Testis (tissue), 3 donors: ENCODE measurements around the gene KRT84. TPM values are rescaled to one million over a fixed set of nuclear protein-coding genes. Genes with fewer than 3 reads are reported as not detected.

Source experiments
- DNase-seq: peaks from one replicate; pipeline ENCODE4 v3.0.0-alpha.2; 2019
- H3K27ac ChIP-seq, 2 donors: fragments of 200-600 bp; sonication (generic); one replicate each; pipeline ENCODE4 v1.5.1; 2019
- H3K27me3 ChIP-seq: fragments of 200-600 bp; sonication (generic); one replicate; pipeline ENCODE4 v1.5.1; 2019
- H3K36me3 ChIP-seq: fragments of 200-600 bp; sonication (generic); one replicate; pipeline ENCODE4 v1.5.1; 2017; ENCODE audit warnings: low read depth; ENCODE audit errors: missing control alignments
- H3K4me1 ChIP-seq: fragments of 200-600 bp; sonication (generic); one replicate; pipeline ENCODE4 v1.5.1; 2019
- H3K4me3 ChIP-seq, 2 donors: fragments of 200-600 bp; sonication (generic); one replicate each; pipeline ENCODE4 v1.5.1; 2017 to 2019
- H3K9me3 ChIP-seq: fragments of 200-600 bp; sonication (generic); one replicate; pipeline ENCODE4 v1.5.1; 2017
- POLR2A ChIP-seq: fragments of 450-650 bp; IDR thresholded peaks from one replicate; pipeline ENCODE4 v1.6.1; 2017; ENCODE audit warnings: antibody characterized with exemption, mild to moderate bottlenecking, moderate library complexity
- WGBS, 2 donors: methylation state at CpG; one replicate each; pipeline ENCODE4 v1.1.5; 2018; 5-methylcytosine and 5-hydroxymethylcytosine counted together
- intact Hi-C: fragments of 100-400 bp; cut with DNase I; formaldehyde crosslinking; loops from one replicate; pipeline ENCODE4 v1.15.1; 2023; ENCODE audit warnings: low total_unique reads
- polyA plus RNA-seq: library from polyadenylated mRNA; stranded (reverse); fragments of 350-450 nt; fragmentation: Illumina TruSeq; extraction: RNeasy Lipid Tissue Mini Kit (QIAGEN cat#74804); gene quantifications from one replicate; pipeline ENCODE4 v1.2.3, GENCODE V29; 2014; ENCODE audit warnings: low read depth, low replicate concordance; ENCODE audit not compliant: insufficient read depth
- total RNA-seq, 2 donors: library from RNA; depleted of rRNA; stranded (reverse); fragments of >200 nt; gene quantifications; one replicate each; pipeline ENCODE4 v1.2.3, GENCODE V29; 2016
- TF ChIP-seq, protein P1 (sequence below), 3 experiments: fragments of 450-650 bp in 2 of 3; fragments of 200-600 bp in 1 of 3; sonication (generic) in 1 of 3; IDR thresholded peaks; one replicate each; pipeline ENCODE4 v1.5.1; 2016 to 2019; ENCODE audit warnings: antibody characterized with exemption in 3 of 3, mild to moderate bottlenecking in 2 of 3, moderate library complexity in 1 of 3

KRT84 gene
- total and polyA plus RNA-seq, 3 donors from 2014 or later = 0.43 TPM; not detected in 2

DNA sequence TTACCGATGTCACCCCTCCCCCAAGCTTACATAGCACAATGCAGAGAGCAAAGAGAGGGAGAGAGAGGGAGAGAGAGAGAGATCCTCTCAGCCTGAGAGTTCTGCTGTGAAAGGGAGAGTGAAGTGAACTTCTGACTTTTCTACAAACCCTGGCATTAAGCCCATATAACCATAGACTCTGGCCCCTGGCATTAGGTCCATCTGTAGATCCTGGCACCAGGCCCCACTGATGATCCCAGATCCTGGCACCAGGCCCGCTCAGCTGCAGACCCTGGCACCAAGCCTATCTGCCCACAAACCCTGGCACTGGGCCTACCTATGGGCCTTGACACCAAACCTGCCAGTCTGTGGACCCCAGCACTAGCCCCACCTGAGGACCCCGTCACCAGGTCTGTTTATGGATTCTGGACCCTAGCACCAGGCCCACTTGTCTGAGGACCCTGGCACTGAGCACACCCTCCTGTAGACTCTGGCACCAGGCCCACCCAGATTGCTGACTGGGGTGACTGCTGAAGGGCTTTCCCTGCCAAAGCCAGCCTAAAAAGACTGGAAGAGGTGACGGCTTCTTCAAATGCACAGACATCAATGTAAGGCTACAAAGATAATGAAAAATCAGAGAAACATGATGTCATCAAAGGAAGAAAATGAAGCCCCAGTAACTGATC, 49.7 kb downstream of the KRT84 start:
- no peak for DNase-seq
- WGBS, 2 donors = 88 to 91% methylated on average over 4 of the region's 4 CpGs
- TF ChIP-seq POLR2A = no peak
- TF ChIP-seq, protein P1, sequence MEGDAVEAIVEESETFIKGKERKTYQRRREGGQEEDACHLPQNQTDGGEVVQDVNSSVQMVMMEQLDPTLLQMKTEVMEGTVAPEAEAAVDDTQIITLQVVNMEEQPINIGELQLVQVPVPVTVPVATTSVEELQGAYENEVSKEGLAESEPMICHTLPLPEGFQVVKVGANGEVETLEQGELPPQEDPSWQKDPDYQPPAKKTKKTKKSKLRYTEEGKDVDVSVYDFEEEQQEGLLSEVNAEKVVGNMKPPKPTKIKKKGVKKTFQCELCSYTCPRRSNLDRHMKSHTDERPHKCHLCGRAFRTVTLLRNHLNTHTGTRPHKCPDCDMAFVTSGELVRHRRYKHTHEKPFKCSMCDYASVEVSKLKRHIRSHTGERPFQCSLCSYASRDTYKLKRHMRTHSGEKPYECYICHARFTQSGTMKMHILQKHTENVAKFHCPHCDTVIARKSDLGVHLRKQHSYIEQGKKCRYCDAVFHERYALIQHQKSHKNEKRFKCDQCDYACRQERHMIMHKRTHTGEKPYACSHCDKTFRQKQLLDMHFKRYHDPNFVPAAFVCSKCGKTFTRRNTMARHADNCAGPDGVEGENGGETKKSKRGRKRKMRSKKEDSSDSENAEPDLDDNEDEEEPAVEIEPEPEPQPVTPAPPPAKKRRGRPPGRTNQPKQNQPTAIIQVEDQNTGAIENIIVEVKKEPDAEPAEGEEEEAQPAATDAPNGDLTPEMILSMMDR (IDR thresholded peaks at IDR 0.05) = no peak
- Histone ChIP-seq H3K36me3 (no peaks in the 10 kb centered on the region), H3K9me3 (no peaks in the 10 kb centered on the region), H3K4me1 (no peaks in the 10 kb centered on the region), H3K27ac (no peak overlapping the region), H3K27me3 (no peaks in the 10 kb centered on the region), H3K4me3 (no peak overlapping the region)
- intact Hi-C loops = no loop called here

DNA sequence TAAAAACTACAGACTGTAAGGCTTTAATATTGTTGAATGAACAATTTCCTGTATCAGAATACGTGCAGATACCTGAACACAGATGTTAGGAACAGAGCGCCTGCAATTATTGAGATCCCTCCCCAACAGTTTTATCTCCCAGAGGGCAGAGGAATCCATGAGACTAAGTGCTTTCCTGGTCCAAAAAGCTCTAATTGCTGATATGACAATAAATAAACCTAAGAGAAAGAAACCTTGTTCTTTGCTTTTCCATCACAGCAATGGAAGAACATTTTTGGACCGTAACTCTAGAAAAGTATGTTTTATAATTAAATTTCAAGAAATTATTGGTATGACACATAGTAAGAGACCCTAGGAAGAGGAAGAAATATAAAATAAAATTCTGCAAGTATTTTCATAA, 51.3 kb downstream of the KRT84 start:
- WGBS, 2 donors = 71% methylated on average over 3 of the region's 3 CpGs
- Histone ChIP-seq H3K4me3 (no peak overlapping the region), H3K27me3 (no peaks in the 10 kb centered on the region), H3K36me3 (no peaks in the 10 kb centered on the region), H3K4me1 (no peaks in the 10 kb centered on the region), H3K27ac (no peak overlapping the region), H3K9me3 (no peaks in the 10 kb centered on the region)
- no peak for DNase-seq
- intact Hi-C loops = no loop called here
- TF ChIP-seq, protein P1 (IDR thresholded peaks at IDR 0.05) = no peak
- no peak for TF ChIP-seq POLR2A

DNA sequence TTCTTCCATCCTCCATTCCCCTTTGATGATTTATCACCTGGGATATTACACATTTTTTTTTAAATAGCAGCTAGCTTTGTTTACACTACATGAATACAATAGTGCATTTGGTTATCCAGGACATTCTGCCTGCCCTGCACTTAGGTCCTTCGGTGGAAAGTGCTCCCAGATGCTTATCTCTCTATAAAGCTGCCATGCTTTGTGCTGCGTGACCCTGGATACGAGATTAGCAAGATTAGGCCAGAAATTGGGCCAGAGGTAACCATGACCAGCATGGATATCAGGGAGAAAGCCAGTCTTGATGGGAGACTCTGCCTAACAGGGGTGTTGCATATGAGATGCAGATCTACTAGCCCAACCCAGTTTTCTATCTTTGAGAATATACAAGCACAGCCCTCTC, 52.1 kb downstream of the KRT84 start:
- H3K9me3 ChIP-seq = no peaks in the 10 kb centered on the region
- no peak overlapping the region for H3K4me3 ChIP-seq
- intact Hi-C loops = no loop called here
- H3K36me3 ChIP-seq = no peaks in the 10 kb centered on the region
- no peak for DNase-seq
- no peaks in the 10 kb centered on the region for H3K4me1 ChIP-seq
- no peaks in the 10 kb centered on the region for H3K27me3 ChIP-seq
- 83 to 85% methylated on average over 3 of the region's 3 CpGs for WGBS, 2 donors
- TF ChIP-seq POLR2A = no peak
- TF ChIP-seq, protein P1 (IDR thresholded peaks at IDR 0.05) = no peak
- H3K27ac ChIP-seq = no peak overlapping the region

DNA sequence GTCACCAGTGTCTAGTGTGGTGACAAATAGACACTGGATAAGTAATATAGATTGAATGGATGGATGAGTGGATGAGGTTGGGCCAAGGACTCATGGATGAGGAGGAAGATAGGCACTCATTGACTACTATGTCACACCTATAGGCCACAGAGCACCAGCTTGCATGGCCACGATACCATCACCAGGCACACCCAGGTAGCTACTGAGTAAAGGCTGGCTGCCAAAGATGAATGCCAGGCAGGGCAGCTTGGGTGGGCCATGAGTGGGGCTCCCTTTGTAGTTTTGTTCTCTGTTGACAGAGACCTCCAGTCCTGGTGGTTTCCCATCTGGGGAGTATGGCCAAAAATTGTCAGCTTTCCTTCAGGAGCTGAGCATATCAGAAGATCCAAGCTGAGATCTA, 53.1 kb downstream of the KRT84 start:
- TF ChIP-seq, protein P1 (IDR thresholded peaks at IDR 0.05) = no peak
- no peak for TF ChIP-seq POLR2A
- H3K36me3 ChIP-seq = no peaks in the 10 kb centered on the region
- 86% methylated on average over 1 of the region's 1 CpG for WGBS, 2 donors
- no peaks in the 10 kb centered on the region for H3K4me1 ChIP-seq
- no peak overlapping the region for H3K4me3 ChIP-seq
- H3K27me3 ChIP-seq = no peaks in the 10 kb centered on the region
- intact Hi-C loops = no loop called here
- no peak overlapping the region for H3K27ac ChIP-seq
- no peak for DNase-seq
- H3K9me3 ChIP-seq = no peaks in the 10 kb centered on the region

DNA sequence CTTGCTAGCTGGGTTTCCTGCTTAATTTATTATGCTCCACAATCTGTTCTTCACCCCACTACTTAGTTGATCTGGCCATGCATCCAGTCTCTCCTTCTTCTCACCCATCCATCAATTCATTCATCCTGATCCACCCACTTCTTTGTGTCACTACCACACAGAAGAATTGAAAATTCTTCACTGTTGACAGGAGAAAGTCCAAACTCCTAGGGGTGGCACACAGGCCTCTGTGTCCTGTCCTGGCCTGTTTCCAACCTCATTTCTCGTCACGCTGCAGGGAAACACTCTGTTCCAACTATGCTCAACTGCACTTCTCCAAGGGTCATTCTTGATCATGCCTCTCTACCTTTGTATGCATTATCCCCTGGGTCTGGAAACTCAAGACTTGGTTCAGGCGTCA, 53.6 kb downstream of the KRT84 start:
- Histone ChIP-seq H3K4me3 (no peak overlapping the region), H3K9me3 (no peaks in the 10 kb centered on the region), H3K27me3 (no peaks in the 10 kb centered on the region), H3K27ac (no peak overlapping the region), H3K36me3 (no peaks in the 10 kb centered on the region), H3K4me1 (no peaks in the 10 kb centered on the region)
- WGBS, 2 donors = 85 to 90% methylated on average over 3 of the region's 3 CpGs
- no peak for DNase-seq
- TF ChIP-seq, protein P1 (IDR thresholded peaks at IDR 0.05) = no peak
- TF ChIP-seq POLR2A = no peak
- intact Hi-C loops = no loop called here
